ENCODE results near the gene HSPB7.

The HSPB7 gene

GRCh38 chr1:16018749-16019643 lies 1.2 kb upstream of the HSPB7 start:
- POLR2A ChIA-PET = no interaction called here
- no peak overlapping the region for H3K27ac ChIP-seq (ENCODE audit: insufficient read depth in 1 of 2, low read depth in 1 of 2, low read length in 2 of 2, poor library complexity in 1 of 2, severe bottlenecking in 2 of 2)

GRCh38 chr1:16018308-16018707 lies 465 bp upstream of the HSPB7 start:
- no peak for DNase-seq
- H3K4me1 ChIP-seq (ENCODE audit: control extremely low read depth in 1 of 4, control insufficient read depth in 4 of 4, insufficient read depth in 4 of 4, low read length in 3 of 4) = peaks cover 0 to 15% (median 7%) of the 10 kb centered on the region in 4 experiments
- no peaks in the 10 kb centered on the region for H3K9me3 ChIP-seq (ENCODE audit: control extremely low read depth in 1 of 5, control insufficient read depth in 4 of 5, insufficient read depth in 2 of 5, low read depth in 1 of 5, low read length in 4 of 5)
- H3K27me3 ChIP-seq (replicated peaks in 2 of 5; ENCODE audit: control insufficient read depth in 4 of 5, insufficient read depth in 5 of 5, low read length in 4 of 5) = peaks cover 0 to 5% (median 2%) of the 10 kb centered on the region in 5 experiments
- H3K4me3 ChIP-seq (ENCODE audit: control insufficient read depth in 1 of 7, extremely low read depth in 1 of 7, insufficient read depth in 4 of 7, low read depth in 2 of 7, low read length in 6 of 7) = no peak overlapping the region
- ChIA-PET POLR2A (no interaction called here), CTCF (interaction anchor here (0.6 to 3.2 kb wide), 6 partner anchors 9 to 38 kb away, joined by 3 to 12 read pairs (median 4); no protein-coding TSS in a partner anchor)
- H3K27ac ChIP-seq (ENCODE audit: insufficient read depth in 1 of 2, low read depth in 1 of 2, low read length in 2 of 2, poor library complexity in 1 of 2, severe bottlenecking in 2 of 2) = no peak overlapping the region
- 86% methylated on average over 3 of the region's 4 CpGs for WGBS (ENCODE audit: insufficient coverage)
- H3K36me3 ChIP-seq (ENCODE audit: control insufficient read depth in 4 of 4, insufficient read depth in 4 of 4, low read length in 3 of 4) = no peaks in the 10 kb centered on the region

More at GRCh38 chr1:16018749-16019643, 1.2 kb upstream of the HSPB7 start:
- Histone ChIP-seq H3K36me3 (ENCODE audit: control insufficient read depth in 4 of 4, insufficient read depth in 4 of 4, low read length in 3 of 4) (no peaks in the 10 kb centered on the region), H3K4me1 (ENCODE audit: control extremely low read depth in 1 of 4, control insufficient read depth in 4 of 4, insufficient read depth in 4 of 4, low read length in 3 of 4) (peaks cover 0 to 8% (median 2%) of the 10 kb centered on the region in 4 experiments), H3K4me3 (ENCODE audit: control insufficient read depth in 1 of 7, extremely low read depth in 1 of 7, insufficient read depth in 4 of 7, low read depth in 2 of 7, low read length in 6 of 7) (no peak overlapping the region), H3K9me3 (ENCODE audit: control extremely low read depth in 1 of 5, control insufficient read depth in 4 of 5, insufficient read depth in 2 of 5, low read depth in 1 of 5, low read length in 4 of 5) (no peaks in the 10 kb centered on the region), H3K27me3 (replicated peaks in 2 of 5; ENCODE audit: control insufficient read depth in 4 of 5, insufficient read depth in 5 of 5, low read length in 4 of 5) (peaks cover 0 to 5% (median 0%) of the 10 kb centered on the region in 5 experiments)
- no peak for DNase-seq
- CTCF ChIA-PET = interaction anchor here (1.1 to 3.2 kb wide), 5 partner anchors 10 to 38 kb away, joined by 3 to 12 read pairs (median 5); no protein-coding TSS in a partner anchor
- 89% methylated on average over 23 of the region's 23 CpGs for WGBS (ENCODE audit: insufficient coverage)

- Histone ChIP-seq H3K4me1 (ENCODE audit: control extremely low read depth in 1 of 4, control insufficient read depth in 4 of 4, insufficient read depth in 4 of 4, low read length in 3 of 4) (peaks cover 0 to 24% (median 17%) of the 10 kb centered on the region in 4 experiments), H3K36me3 (ENCODE audit: control insufficient read depth in 4 of 4, insufficient read depth in 4 of 4, low read length in 3 of 4) (no peaks in the 10 kb centered on the region), H3K9me3 (ENCODE audit: control extremely low read depth in 1 of 5, control insufficient read depth in 4 of 5, insufficient read depth in 2 of 5, low read depth in 1 of 5, low read length in 4 of 5) (no peaks in the 10 kb centered on the region), H3K4me3 (ENCODE audit: control insufficient read depth in 1 of 7, extremely low read depth in 1 of 7, insufficient read depth in 4 of 7, low read depth in 2 of 7, low read length in 6 of 7) (no peak overlapping the region), H3K27ac (ENCODE audit: insufficient read depth in 1 of 2, low read depth in 1 of 2, low read length in 2 of 2, poor library complexity in 1 of 2, severe bottlenecking in 2 of 2) (no peak overlapping the region), H3K27me3 (replicated peaks in 2 of 5; ENCODE audit: control insufficient read depth in 4 of 5, insufficient read depth in 5 of 5, low read length in 4 of 5) (peaks cover 0 to 3% (median 1%) of the 10 kb centered on the region in 5 experiments)
- ChIA-PET POLR2A (interaction anchor here (0.7 kb wide), 1 partner anchor 199 kb away, joined by 3 read pairs; no protein-coding TSS in a partner anchor), CTCF (no interaction called here)
- no peak for DNase-seq
- 100% methylated on average over 5 of the region's 10 CpGs for WGBS (ENCODE audit: insufficient coverage)
Observed at GRCh38 chr1:16017076-16017460, 775 bp downstream of the HSPB7 start.

- H3K4me1 ChIP-seq (ENCODE audit: control extremely low read depth in 1 of 4, control insufficient read depth in 4 of 4, insufficient read depth in 4 of 4, low read length in 3 of 4) = peaks cover 0 to 25% (median 17%) of the 10 kb centered on the region in 4 experiments
- no peak overlapping the region for H3K27ac ChIP-seq (ENCODE audit: insufficient read depth in 1 of 2, low read depth in 1 of 2, low read length in 2 of 2, poor library complexity in 1 of 2, severe bottlenecking in 2 of 2)
- H3K36me3 ChIP-seq (ENCODE audit: control insufficient read depth in 4 of 4, insufficient read depth in 4 of 4, low read length in 3 of 4) = no peaks in the 10 kb centered on the region
- peaks cover 0 to 2% (median 0%) of the 10 kb centered on the region in 5 experiments for H3K27me3 ChIP-seq (replicated peaks in 2 of 5; ENCODE audit: control insufficient read depth in 4 of 5, insufficient read depth in 5 of 5, low read length in 4 of 5)
- 89% methylated on average over 12 of the region's 23 CpGs for WGBS (ENCODE audit: insufficient coverage)
- no peaks in the 10 kb centered on the region for H3K9me3 ChIP-seq (ENCODE audit: control extremely low read depth in 1 of 5, control insufficient read depth in 4 of 5, insufficient read depth in 2 of 5, low read depth in 1 of 5, low read length in 4 of 5)
- ChIA-PET POLR2A (no interaction called here), CTCF (interaction anchor here (0.8 to 1.3 kb wide), 2 partner anchors 10 to 15 kb away, joined by 3 to 5 read pairs; no protein-coding TSS in a partner anchor)
- DNase-seq = no peak
- H3K4me3 ChIP-seq (ENCODE audit: control insufficient read depth in 1 of 7, extremely low read depth in 1 of 7, insufficient read depth in 4 of 7, low read depth in 2 of 7, low read length in 6 of 7) = no peak overlapping the region
Observed at GRCh38 chr1:16015960-16016901, 1.6 kb downstream of the HSPB7 start.

GRCh38 chr1:16015491-16015890 lies 2.4 kb downstream of the HSPB7 start:
- DNase-seq = no peak
- no peaks in the 10 kb centered on the region for H3K9me3 ChIP-seq (ENCODE audit: control extremely low read depth in 1 of 5, control insufficient read depth in 4 of 5, insufficient read depth in 2 of 5, low read depth in 1 of 5, low read length in 4 of 5)
- H3K4me1 ChIP-seq (ENCODE audit: control extremely low read depth in 1 of 4, control insufficient read depth in 4 of 4, insufficient read depth in 4 of 4, low read length in 3 of 4) = peaks cover 0 to 25% (median 17%) of the 10 kb centered on the region in 4 experiments
- ChIA-PET POLR2A (no interaction called here), CTCF (interaction anchor here (0.8 to 1.3 kb wide), 3 partner anchors 11 to 18 kb away, joined by 3 to 5 read pairs (median 3); no protein-coding TSS in a partner anchor)
- H3K4me3 ChIP-seq (ENCODE audit: control insufficient read depth in 1 of 7, extremely low read depth in 1 of 7, insufficient read depth in 4 of 7, low read depth in 2 of 7, low read length in 6 of 7) = no peak overlapping the region
- no peak overlapping the region for H3K27ac ChIP-seq (ENCODE audit: insufficient read depth in 1 of 2, low read depth in 1 of 2, low read length in 2 of 2, poor library complexity in 1 of 2, severe bottlenecking in 2 of 2)
- peaks cover 0 to 2% (median 0%) of the 10 kb centered on the region in 5 experiments for H3K27me3 ChIP-seq (replicated peaks in 2 of 5; ENCODE audit: control insufficient read depth in 4 of 5, insufficient read depth in 5 of 5, low read length in 4 of 5)
- H3K36me3 ChIP-seq (ENCODE audit: control insufficient read depth in 4 of 4, insufficient read depth in 4 of 4, low read length in 3 of 4) = no peaks in the 10 kb centered on the region
- WGBS (ENCODE audit: insufficient coverage) = 97% methylated on average over 25 of the region's 25 CpGs

- H3K36me3 ChIP-seq (ENCODE audit: control insufficient read depth in 4 of 4, insufficient read depth in 4 of 4, low read length in 3 of 4) = no peaks in the 10 kb centered on the region
- no peak overlapping the region for H3K4me3 ChIP-seq (ENCODE audit: control insufficient read depth in 1 of 7, extremely low read depth in 1 of 7, insufficient read depth in 4 of 7, low read depth in 2 of 7, low read length in 6 of 7)
- no peaks in the 10 kb centered on the region for H3K9me3 ChIP-seq (ENCODE audit: control extremely low read depth in 1 of 5, control insufficient read depth in 4 of 5, insufficient read depth in 2 of 5, low read depth in 1 of 5, low read length in 4 of 5)
- peak in 2 of 3 donors; percentile 41 to 44 for DNase-seq
- ChIA-PET CTCF (interaction anchor here (0.8 to 1.5 kb wide), 5 partner anchors 11 to 203 kb away, joined by 3 to 5 read pairs (median 3); no protein-coding TSS in a partner anchor), POLR2A (no interaction called here)
- WGBS (ENCODE audit: insufficient coverage) = 80% methylated on average over 12 of the region's 17 CpGs
- peaks cover 0 to 25% (median 17%) of the 10 kb centered on the region in 4 experiments for H3K4me1 ChIP-seq (ENCODE audit: control extremely low read depth in 1 of 4, control insufficient read depth in 4 of 4, insufficient read depth in 4 of 4, low read length in 3 of 4)
- no peak overlapping the region for H3K27ac ChIP-seq (ENCODE audit: insufficient read depth in 1 of 2, low read depth in 1 of 2, low read length in 2 of 2, poor library complexity in 1 of 2, severe bottlenecking in 2 of 2)
- peaks cover 0 to 2% (median 0%) of the 10 kb centered on the region in 5 experiments for H3K27me3 ChIP-seq (replicated peaks in 2 of 5; ENCODE audit: control insufficient read depth in 4 of 5, insufficient read depth in 5 of 5, low read length in 4 of 5)
Observed at GRCh38 chr1:16014509-16015482, 3.0 kb downstream of the HSPB7 start.

Measured in common myeloid progenitor, CD34-positive (primary cell).